IPS-18c (cell line): Measurements from ENCODE around the gene LGR5.

Experiments
- H3K4me3 ChIP-seq: 2 replicates; pipeline ENCODE4 v1.7.0; 2013; ENCODE audit warnings: low read depth, mild to moderate bottlenecking, low read length, moderate library complexity; ENCODE audit not compliant: insufficient read depth
- H3K9me3 ChIP-seq: one replicate; pipeline ENCODE4 v1.6.1; 2013; ENCODE audit warnings: mild to moderate bottlenecking, low read length, moderate library complexity; ENCODE audit not compliant: control insufficient read depth, insufficient read depth

Gene LGR5

DNA sequence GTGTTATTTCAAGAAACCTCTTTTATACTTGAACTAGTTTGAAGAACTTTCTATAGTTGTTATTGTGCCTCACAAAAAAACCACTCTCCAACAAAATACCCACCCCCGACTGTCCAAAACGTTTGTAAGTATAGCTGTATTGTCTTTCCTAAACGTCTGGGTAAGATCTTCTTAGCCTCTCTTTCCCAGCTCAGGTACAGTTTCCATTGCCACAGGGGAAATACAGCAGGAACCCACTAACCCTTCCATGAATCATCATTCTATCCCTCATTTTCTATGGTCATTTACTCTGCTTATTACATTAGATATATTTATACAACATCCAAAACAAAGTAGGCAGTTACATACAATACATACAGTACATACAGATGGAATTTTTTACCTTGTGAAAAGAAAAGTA lies 153.2 kb downstream of the LGR5 start:
- H3K4me3 ChIP-seq = no peak overlapping the region
- no peaks in the 10 kb centered on the region for H3K9me3 ChIP-seq

GRCh38 chr12:71594214-71594948 lies 154.8 kb downstream of the LGR5 start:
- H3K9me3 ChIP-seq = no peaks in the 10 kb centered on the region
- H3K4me3 ChIP-seq = no peak overlapping the region

GRCh38 chr12:71599210-71599609 lies 159.6 kb downstream of the LGR5 start:
- Histone ChIP-seq H3K9me3 (no peaks in the 10 kb centered on the region), H3K4me3 (no peak overlapping the region)

DNA sequence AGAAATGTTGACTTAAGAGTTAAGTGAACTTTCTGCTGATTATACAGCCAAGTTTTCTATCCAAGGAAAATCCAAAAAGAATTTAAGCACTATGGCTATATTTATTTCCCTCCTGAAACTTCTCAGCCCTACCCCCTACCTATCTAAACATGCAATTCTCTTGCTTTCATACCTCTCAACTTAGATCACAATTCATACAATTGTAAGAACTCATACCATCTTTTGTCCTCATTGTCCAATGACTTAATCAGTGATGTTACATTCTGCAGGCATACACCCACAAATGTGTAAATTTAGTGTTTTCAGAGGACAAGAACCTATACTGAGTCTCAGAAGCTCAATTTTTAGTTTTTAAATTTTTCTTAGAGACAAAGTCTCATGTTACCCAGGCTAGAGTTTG lies 161.9 kb downstream of the LGR5 start:
- Histone ChIP-seq H3K4me3 (no peak overlapping the region), H3K9me3 (no peaks in the 10 kb centered on the region)

GRCh38 chr12:71602761-71603577 lies 163.4 kb downstream of the LGR5 start:
- Histone ChIP-seq H3K4me3 (no peak overlapping the region), H3K9me3 (no peaks in the 10 kb centered on the region)

GRCh38 chr12:71605039-71605438 lies 165.4 kb downstream of the LGR5 start:
- Histone ChIP-seq H3K4me3 (no peak overlapping the region), H3K9me3 (no peaks in the 10 kb centered on the region)

DNA sequence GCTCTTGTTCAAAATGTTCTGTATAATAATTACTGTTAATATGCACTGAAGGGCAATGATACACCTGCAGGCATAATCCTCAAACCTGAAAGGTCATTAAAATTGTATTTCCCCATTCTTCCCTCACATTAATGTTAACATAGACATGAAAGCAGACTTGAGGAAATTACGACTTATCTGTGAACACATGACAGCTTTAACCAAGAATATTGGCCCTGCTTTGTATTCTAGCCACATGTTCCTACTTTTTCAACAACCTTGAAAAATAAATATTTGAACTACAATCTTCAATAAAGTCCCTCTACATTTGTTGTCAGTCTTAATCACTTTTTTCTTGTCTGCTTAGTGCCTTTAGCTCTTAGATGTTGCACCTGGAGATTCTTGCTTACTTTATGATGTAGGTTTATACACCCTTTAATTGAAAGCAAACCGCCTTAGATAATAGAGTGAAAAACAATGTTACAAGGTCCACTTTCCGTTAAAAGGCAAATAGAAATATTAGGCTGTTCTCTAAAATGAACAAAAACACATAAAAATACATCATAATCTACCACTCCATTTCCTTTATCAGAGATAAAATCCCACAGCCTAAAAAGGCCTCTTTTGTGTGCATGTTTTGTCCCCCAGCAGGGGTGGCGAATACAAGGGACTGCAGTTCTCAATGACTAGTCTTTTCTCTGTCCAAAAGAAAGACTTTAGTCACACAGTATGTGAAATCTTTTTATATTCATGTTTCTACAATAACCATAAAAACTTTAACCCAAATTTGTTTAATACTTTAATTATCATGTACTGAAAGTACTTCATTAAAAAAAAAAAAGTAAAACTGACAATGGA lies 168.1 kb downstream of the LGR5 start:
- no peaks in the 10 kb centered on the region for H3K9me3 ChIP-seq
- no peak overlapping the region for H3K4me3 ChIP-seq

DNA sequence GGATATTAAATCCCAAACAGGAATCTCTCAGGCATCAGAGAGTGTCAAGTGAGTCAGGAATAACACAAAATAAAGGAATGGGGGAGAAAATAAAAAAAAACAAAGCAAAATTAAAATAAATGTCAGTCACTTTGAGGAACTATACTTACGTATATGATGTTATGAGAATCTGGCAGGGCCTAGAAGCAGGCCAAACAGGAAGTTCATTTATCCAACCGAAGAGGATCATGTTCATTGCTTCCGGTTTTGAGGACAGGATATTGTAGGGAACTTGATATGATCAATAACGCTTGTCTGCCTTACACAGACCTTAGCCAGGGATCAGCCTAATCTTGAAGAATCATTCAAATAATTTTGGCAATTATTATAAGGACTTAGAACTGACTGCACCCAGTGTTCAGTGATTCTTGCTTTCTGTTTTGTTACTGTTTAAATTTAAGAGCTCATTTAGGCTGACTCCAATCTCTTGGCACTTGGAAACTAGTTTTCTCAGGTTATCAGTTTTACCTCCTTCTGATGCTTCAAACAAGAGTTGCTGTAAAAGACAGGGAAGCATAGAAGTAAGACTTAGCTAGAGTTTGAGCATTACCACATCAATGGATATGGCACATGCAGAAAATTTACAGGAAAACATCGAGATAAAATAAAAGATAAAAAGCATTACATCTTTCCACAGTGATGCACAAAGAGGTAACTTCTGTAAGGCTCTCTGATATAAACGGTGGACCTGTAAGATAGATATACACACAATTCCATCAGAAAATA lies 170.6 kb downstream of the LGR5 start:
- Histone ChIP-seq H3K9me3 (no peaks in the 10 kb centered on the region), H3K4me3 (no peak overlapping the region)

- no peaks in the 10 kb centered on the region for H3K9me3 ChIP-seq
- no peak overlapping the region for H3K4me3 ChIP-seq
Measured at GRCh38 chr12:71621938-71622337, 182.3 kb downstream of the LGR5 start.

- no peak overlapping the region for H3K4me3 ChIP-seq
- no peaks in the 10 kb centered on the region for H3K9me3 ChIP-seq
Measured at GRCh38 chr12:71625476-71625875, 185.9 kb downstream of the LGR5 start.

GRCh38 chr12:71626098-71626497 lies 186.5 kb downstream of the LGR5 start:
- no peak overlapping the region for H3K4me3 ChIP-seq
- H3K9me3 ChIP-seq = no peaks in the 10 kb centered on the region

DNA sequence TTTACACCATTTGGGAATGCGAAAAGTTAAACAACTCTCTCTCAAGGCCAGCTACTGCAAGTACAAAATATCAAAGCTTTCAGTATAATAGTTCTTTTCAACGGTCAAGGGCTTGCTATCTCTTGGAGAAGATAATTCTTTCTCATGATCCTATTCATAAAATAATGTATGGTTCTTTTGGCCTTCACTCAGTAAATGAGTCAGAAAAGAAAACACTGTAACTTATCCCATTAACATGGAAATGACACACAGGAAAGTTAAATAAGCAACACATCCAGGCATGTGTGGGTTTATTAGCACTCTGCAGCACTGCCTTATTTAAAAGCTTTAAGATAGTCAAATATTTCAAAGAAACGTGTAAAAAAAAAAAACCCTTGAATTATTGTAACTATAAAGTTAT lies 187.2 kb downstream of the LGR5 start:
- Histone ChIP-seq H3K9me3 (no peaks in the 10 kb centered on the region), H3K4me3 (no peak overlapping the region)

DNA sequence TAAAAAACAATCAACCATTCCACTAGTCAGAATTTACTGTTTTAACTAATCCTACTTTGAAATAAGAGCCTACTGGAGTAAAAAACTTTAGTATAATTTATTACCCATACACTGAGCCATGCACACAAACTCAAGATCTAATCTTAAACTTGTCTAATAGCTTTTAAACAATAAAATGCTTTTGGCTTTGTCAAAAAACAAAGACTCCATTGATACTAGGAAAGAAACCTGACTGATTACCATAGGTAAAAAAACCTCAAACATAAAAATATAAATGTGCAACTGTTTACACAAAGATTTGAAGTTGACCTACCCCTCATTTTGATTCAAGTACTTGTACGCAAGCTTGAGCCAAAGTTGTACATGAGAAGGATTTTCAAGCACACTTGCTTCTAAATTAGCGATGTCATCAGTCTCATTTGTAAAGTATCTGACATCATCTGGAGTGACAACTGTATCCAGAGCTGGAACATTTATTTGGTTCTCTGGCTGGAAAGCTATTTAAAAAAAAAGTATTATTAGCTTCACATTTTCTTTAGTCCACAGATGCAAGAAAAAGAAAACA lies 187.9 kb downstream of the LGR5 start:
- no peak overlapping the region for H3K4me3 ChIP-seq
- no peaks in the 10 kb centered on the region for H3K9me3 ChIP-seq
